ENCODE measurements around the gene ERP27. TPM values are rescaled to one million over a fixed set of nuclear protein-coding genes. Genes with fewer than 3 reads are reported as not detected.

ERP27 gene
- not detected in 2 replicates for total RNA-seq (ENCODE audit: low replicate concordance)

- H2AFZ ChIP-seq (replicated peaks), result no peak within 1 kb of the TSS
- Mint-ChIP-seq H3K27me3 (ENCODE audit: insufficient read depth, low read depth) (peaks cover 5% of the 10 kb centered on the region), H3K27ac (no peak within 1 kb of the TSS), H3K4me1 (no peaks in the 10 kb centered on the region), H3K36me3 (no peaks in the 10 kb centered on the region), H3K4me3 (no peak within 1 kb of the TSS), H3K9me3 (no peaks in the 10 kb centered on the region)
- no peak within 1 kb of the TSS for H3K4me2 ChIP-seq
- H3K9me3 ChIP-seq (ENCODE audit: low read depth), result no peaks in the 10 kb centered on the region
- H3K4me1 ChIP-seq, result no peaks in the 10 kb centered on the region
- H3K4me3 ChIP-seq, result no peak within 1 kb of the TSS
- H3K27me3 ChIP-seq, result no peaks in the 10 kb centered on the region
- TF ChIP-seq EZH2 (IDR thresholded peaks at IDR 0.05) (no peak), CTCF (IDR thresholded peaks at IDR 0.05) (no peak), EZH2phosphoT487 (IDR thresholded peaks at IDR 0.05) (no peak)
- no peaks in the 10 kb centered on the region for H3K79me2 ChIP-seq (ENCODE audit: low read depth)
- no peaks in the 10 kb centered on the region for H4K20me1 ChIP-seq (ENCODE audit: low read depth)
- no peaks in the 10 kb centered on the region for H3K36me3 ChIP-seq
- no peak within 1 kb of the TSS for H3K9ac ChIP-seq
- no peaks in the 10 kb centered on the region for H3F3A ChIP-seq (ENCODE audit: low read depth)
- DNase-seq (ENCODE audit: low spot score), result no peak
- no peak within 1 kb of the TSS for H3K27ac ChIP-seq
These were observed at the start of gene ERP27 for GRCh38 chr12:14938301-14938700. TSS of gene ERP27 (minus strand) at chr12:14938537. CDS start at chr12:14938508, 29 bp downstream.

GRCh38 chr12:14988035-14988434, 49.7 kb upstream of the ERP27 start:
- no peak overlapping the region for H2AFZ ChIP-seq (replicated peaks)
- Mint-ChIP-seq H3K4me1 (no peaks in the 10 kb centered on the region), H3K36me3 (no peaks in the 10 kb centered on the region), H3K4me3 (no peak overlapping the region), H3K27me3 (ENCODE audit: insufficient read depth, low read depth) (no peaks in the 10 kb centered on the region), H3K27ac (no peak overlapping the region), H3K9me3 (peaks cover 6% of the 10 kb centered on the region)
- no peaks in the 10 kb centered on the region for H4K20me1 ChIP-seq (ENCODE audit: low read depth)
- no peaks in the 10 kb centered on the region for H3K9me3 ChIP-seq (ENCODE audit: low read depth)
- no peaks in the 10 kb centered on the region for H3F3A ChIP-seq (ENCODE audit: low read depth)
- no peaks in the 10 kb centered on the region for H3K79me2 ChIP-seq (ENCODE audit: low read depth)
- H3K36me3 ChIP-seq, result no peaks in the 10 kb centered on the region
- no peak overlapping the region for H3K4me3 ChIP-seq
- H3K9ac ChIP-seq, result no peak overlapping the region
- no peaks in the 10 kb centered on the region for H3K4me1 ChIP-seq
- no peak for DNase-seq (ENCODE audit: low spot score)
- no peak overlapping the region for H3K27ac ChIP-seq
- no peaks in the 10 kb centered on the region for H3K27me3 ChIP-seq
- H3K4me2 ChIP-seq, result no peak overlapping the region
- TF ChIP-seq EZH2phosphoT487 (IDR thresholded peaks at IDR 0.05) (no peak), EZH2 (IDR thresholded peaks at IDR 0.05) (no peak), CTCF (IDR thresholded peaks at IDR 0.05) (no peak)

GRCh38 chr12:14986449-14986848, 48.1 kb upstream of the ERP27 start:
- Histone ChIP-seq H4K20me1 (ENCODE audit: low read depth) (no peaks in the 10 kb centered on the region), H3K9ac (no peak overlapping the region), H3K4me1 (no peaks in the 10 kb centered on the region), H3F3A (ENCODE audit: low read depth) (no peaks in the 10 kb centered on the region), H3K9me3 (ENCODE audit: low read depth) (no peaks in the 10 kb centered on the region), H3K27ac (no peak overlapping the region), H3K79me2 (ENCODE audit: low read depth) (no peaks in the 10 kb centered on the region), H2AFZ (replicated peaks) (no peak overlapping the region), H3K4me2 (no peak overlapping the region), H3K27me3 (no peaks in the 10 kb centered on the region), H3K36me3 (no peaks in the 10 kb centered on the region), H3K4me3 (no peak overlapping the region)
- no peaks in the 10 kb centered on the region for H3K27me3 Mint-ChIP-seq (ENCODE audit: insufficient read depth, low read depth)
- no peak for DNase-seq (ENCODE audit: low spot score)
- H3K9me3 Mint-ChIP-seq, result peaks cover 6% of the 10 kb centered on the region
- TF ChIP-seq CTCF (IDR thresholded peaks at IDR 0.05), result no peak
- TF ChIP-seq EZH2 (IDR thresholded peaks at IDR 0.05), result no peak
- TF ChIP-seq EZH2phosphoT487 (IDR thresholded peaks at IDR 0.05), result no peak
- no peak overlapping the region for H3K27ac Mint-ChIP-seq
- no peak overlapping the region for H3K4me3 Mint-ChIP-seq
- no peaks in the 10 kb centered on the region for H3K36me3 Mint-ChIP-seq
- H3K4me1 Mint-ChIP-seq, result no peaks in the 10 kb centered on the region

Data from neural progenitor cell (in vitro differentiated cells).